ENCODE results near the gene PCDHGA8.
"Not testable (repeated sequence)": the region's sequence is repeated elsewhere in the genome, so short reads cannot be mapped to it uniquely, and the experiment has no call there.

The PCDHGA8 gene

DNA sequence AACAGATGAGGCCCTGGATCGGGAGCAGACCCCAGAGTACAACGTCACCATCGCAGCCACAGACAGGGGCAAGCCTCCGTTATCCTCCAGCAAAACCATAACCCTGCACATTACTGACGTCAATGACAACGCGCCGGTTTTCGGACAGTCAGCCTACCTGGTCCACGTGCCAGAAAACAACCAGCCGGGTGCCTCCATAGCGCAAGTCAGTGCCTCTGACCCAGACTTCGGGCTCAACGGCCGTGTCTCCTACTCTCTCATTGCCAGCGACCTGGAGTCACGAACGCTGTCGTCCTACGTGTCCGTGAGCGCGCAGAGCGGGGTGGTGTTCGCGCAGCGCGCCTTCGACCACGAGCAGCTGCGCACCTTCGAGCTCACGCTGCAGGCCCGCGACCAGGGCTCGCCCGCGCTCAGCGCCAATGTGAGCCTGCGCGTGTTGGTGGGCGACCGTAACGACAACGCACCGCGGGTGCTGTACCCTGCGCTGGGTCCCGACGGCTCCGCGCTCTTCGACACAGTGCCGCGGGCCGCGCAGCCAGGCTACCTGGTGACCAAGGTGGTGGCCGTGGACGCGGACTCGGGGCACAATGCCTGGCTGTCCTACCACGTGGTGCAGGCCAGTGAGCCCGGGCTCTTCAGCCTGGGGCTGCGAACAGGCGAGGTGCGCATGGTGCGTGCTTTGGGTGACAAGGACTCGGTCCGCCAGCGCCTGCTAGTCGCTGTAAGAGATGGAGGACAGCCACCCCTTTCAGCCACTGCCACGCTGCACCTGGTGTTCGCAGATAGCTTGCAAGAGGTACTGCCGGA is 26.8 kb downstream of the PCDHGA8 start:
- peak in 1 of 42 donors; percentile 21 for DNase-seq
- intact Hi-C loops (cut with DNase I), result loop anchor here (10.0 kb wide), 1 partner anchor 136 kb away; no protein-coding TSS in a partner anchor

DNA sequence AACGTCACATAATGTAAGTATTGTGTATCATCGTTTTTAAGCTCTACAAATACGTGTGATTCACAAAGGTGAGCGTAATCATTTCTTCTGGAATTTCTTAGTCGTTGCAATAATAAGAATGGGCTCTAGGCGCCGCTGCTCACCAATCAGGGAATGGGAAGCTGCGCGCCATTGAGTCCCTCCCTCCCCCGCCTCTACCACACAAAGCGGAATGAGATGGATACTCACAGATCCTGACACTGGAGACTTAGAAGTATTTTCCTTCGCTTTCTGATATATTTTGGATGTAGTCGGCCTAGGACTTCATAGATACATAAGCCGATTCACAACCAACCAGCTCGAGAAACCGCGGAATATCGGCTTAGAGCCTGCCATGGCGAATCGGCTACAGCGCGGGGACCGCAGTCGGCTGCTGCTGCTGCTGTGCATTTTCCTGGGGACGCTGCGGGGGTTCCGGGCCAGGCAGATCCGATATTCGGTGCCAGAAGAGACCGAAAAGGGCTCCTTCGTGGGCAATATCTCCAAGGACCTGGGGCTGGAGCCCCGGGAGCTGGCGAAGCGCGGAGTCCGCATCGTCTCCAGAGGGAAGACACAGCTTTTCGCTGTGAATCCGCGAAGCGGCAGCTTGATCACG is 28.5 kb downstream of the PCDHGA8 start, which contains the start of gene PCDHGA11:
Gene PCDHGA11, plus strand, starts transcription at position 197 of the 634 bp plus-strand sequence. Its CDS starts 177 bp downstream, at position 374.
- intact Hi-C loops (cut with DNase I), result loop anchor here (10.0 kb wide), 1 partner anchor 104 kb away; no protein-coding TSS in a partner anchor
- DNase-seq, result peak in 4 of 42 donors; percentile 30 to 55 (median 45)

DNA sequence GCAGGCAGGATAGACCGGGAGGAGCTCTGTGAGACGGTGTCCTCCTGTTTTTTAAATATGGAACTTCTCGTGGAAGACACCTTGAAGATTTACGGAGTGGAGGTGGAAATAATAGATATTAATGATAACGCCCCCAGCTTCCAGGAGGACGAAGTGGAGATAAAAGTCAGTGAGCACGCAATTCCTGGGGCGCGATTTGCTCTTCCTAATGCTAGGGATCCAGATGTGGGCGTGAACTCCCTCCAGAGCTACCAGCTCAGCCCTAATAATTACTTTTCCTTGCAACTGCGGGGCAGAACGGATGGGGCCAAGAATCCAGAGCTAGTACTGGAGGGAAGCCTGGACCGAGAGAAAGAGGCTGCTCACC is 29.0 kb downstream of the PCDHGA8 start:
- DNase-seq, result peak in 1 of 42 donors; percentile 13
- intact Hi-C loops (cut with DNase I), result loop anchor here (10.0 kb wide), 1 partner anchor 103 kb away; no protein-coding TSS in a partner anchor

DNA sequence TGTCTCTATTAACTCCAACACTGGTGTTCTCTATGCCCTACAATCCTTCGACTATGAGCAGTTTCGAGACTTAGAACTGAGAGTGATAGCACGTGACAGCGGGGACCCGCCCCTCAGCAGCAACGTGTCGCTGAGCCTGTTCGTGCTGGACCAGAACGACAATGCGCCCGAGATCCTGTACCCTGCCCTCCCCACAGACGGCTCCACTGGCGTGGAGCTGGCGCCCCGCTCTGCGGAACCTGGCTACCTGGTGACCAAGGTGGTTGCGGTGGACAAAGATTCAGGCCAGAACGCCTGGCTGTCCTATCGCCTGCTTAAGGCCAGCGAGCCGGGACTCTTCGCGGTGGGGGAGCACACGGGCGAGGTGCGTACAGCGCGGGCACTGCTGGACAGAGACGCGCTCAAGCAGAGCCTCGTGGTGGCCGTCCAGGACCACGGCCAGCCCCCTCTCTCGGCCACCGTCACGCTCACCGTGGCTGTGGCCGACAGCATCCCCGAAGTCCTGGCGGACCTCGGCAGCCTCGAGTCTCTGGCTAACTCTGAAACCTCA is 30.4 kb downstream of the PCDHGA8 start:
- intact Hi-C loops (cut with DNase I), result loop anchor here (10.0 kb wide), 1 partner anchor 102 kb away; no protein-coding TSS in a partner anchor

DNA sequence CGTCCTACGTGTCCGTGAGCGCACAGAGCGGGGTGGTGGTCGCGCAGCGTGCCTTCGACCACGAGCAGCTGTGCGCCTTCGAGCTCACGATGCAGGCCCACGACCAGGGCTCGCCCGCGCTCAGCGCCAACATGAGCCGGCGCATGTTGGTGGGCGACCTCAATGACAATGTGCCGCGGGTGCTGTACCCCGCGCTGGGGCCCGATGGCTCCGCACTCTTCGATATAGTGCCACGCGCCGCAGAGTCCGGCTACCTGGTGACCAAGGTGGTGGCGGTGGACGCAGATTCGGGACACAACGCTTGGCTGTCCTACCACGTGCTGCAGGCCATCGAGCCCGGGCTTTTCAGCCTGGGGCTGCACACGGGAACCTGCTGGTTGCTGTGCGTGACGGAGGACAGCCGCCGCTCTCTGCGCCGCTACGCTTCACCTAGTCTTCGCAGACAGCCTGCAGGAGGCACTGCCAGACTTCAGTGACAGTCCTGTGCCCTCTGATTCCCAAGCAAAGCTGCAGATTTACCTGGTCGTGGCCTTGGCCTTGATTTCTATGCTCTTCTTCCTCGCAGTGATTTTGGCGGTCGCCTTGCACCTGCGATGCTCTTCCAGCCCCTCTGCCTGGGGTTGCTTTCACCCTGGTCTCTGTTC is 35.5 kb downstream of the PCDHGA8 start:
- intact Hi-C loops (cut with DNase I), result loop anchor here (10.0 kb wide), 1 partner anchor 97 kb away; no protein-coding TSS in a partner anchor
- DNase-seq, result no peak

More for the DNA sequence above, 30.4 kb downstream of the PCDHGA8 start:
- peak in 1 of 42 donors; percentile 15 for DNase-seq

DNA sequence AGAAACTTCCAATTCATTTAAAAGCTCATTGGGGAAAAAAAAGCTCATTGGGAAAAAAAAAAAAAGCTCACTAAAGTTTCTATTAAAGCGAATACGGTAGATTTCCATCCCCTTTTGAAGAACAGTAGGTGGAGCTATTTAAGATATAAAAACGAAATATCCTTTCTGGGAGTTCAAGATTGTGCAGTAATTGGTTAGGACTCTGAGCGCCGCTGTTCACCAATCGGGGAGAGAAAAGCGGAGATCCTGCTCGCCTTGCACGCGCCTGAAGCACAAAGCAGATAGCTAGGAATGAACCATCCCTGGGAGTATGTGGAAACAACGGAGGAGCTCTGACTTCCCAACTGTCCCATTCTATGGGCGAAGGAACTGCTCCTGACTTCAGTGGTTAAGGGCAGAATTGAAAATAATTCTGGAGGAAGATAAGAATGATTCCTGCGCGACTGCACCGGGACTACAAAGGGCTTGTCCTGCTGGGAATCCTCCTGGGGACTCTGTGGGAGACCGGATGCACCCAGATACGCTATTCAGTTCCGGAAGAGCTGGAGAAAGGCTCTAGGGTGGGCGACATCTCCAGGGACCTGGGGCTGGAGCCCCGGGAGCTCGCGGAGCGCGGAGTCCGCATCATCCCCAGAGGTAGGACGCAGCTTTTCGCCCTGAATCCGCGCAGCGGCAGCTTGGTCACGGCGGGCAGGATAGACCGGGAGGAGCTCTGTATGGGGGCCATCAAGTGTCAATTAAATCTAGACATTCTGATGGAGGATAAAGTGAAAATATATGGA is 38.1 kb downstream of the PCDHGA8 start, which contains the start of gene PCDHGA12:
Gene PCDHGA12, plus strand, starts transcription at position 176 of the 782 bp plus-strand sequence. Its CDS starts 253 bp downstream, at position 429.
- DNase-seq, result peak in 25 of 42 donors; percentile 15 to 70 (median 39)
- intact Hi-C loops (cut with DNase I), result no loop called here

DNA sequence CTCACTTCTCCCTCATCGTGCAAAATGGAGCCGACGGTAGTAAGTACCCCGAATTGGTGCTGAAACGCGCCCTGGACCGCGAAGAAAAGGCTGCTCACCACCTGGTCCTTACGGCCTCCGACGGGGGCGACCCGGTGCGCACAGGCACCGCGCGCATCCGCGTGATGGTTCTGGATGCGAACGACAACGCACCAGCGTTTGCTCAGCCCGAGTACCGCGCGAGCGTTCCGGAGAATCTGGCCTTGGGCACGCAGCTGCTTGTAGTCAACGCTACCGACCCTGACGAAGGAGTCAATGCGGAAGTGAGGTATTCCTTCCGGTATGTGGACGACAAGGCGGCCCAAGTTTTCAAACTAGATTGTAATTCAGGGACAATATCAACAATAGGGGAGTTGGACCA is 38.9 kb downstream of the PCDHGA8 start:
- no peak for DNase-seq
- intact Hi-C loops (cut with DNase I), result no loop called here

DNA sequence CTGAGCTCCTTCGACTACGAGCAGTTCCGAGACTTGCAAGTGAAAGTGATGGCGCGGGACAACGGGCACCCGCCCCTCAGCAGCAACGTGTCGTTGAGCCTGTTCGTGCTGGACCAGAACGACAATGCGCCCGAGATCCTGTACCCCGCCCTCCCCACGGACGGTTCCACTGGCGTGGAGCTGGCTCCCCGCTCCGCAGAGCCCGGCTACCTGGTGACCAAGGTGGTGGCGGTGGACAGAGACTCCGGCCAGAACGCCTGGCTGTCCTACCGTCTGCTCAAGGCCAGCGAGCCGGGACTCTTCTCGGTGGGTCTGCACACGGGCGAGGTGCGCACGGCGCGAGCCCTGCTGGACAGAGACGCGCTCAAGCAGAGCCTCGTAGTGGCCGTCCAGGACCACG is 39.9 kb downstream of the PCDHGA8 start:
- DNase-seq; intact Hi-C loops (cut with DNase I): not testable (repeated sequence)

DNA sequence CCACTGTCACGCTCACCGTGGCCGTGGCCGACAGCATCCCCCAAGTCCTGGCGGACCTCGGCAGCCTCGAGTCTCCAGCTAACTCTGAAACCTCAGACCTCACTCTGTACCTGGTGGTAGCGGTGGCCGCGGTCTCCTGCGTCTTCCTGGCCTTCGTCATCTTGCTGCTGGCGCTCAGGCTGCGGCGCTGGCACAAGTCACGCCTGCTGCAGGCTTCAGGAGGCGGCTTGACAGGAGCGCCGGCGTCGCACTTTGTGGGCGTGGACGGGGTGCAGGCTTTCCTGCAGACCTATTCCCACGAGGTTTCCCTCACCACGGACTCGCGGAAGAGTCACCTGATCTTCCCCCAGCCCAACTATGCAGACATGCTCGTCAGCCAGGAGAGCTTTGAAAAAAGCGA is 40.3 kb downstream of the PCDHGA8 start:
- DNase-seq; intact Hi-C loops (cut with DNase I): not testable (repeated sequence)

DNA sequence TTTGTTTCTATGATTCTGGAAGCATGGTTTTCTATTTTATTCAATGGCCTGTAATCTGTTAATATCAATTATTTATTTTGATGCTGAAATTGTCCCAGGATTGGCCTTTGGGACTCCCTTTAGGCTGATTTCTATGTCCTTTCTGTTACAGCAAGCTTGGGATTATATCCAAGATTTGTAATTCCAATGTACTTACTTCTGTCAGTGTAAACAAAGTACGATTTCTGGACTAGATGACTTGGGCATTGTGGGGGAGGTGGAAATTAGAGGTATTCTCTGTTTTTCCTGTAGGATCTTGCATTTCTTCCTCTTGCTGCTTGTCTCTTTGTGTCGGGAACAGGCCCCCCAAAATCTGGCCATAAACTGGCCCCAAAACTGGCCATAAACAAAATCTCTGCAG is 41.6 kb downstream of the PCDHGA8 start:
- DNase-seq, result no peak
- intact Hi-C loops (cut with DNase I), result no loop called here

DNA sequence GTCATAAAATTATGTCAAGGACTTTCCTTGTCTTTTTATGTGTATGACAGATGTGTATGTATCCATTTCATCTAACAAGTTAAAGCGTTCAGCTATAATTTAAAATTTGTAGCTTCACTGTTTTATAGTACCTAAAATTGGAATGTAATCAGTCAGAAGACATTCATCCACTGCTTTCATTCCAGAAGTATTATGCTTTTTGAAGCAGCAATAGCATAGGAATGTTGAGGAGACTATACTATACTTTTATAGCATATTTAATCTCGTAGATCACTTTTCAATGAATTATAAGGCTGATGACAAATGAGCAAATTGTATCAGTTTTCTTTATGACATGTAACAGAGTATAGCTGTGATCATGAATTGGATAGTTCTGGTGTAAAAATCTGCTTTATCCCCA is 44.8 kb downstream of the PCDHGA8 start:
- no peak for DNase-seq
- intact Hi-C loops (cut with DNase I), result no loop called here

DNA sequence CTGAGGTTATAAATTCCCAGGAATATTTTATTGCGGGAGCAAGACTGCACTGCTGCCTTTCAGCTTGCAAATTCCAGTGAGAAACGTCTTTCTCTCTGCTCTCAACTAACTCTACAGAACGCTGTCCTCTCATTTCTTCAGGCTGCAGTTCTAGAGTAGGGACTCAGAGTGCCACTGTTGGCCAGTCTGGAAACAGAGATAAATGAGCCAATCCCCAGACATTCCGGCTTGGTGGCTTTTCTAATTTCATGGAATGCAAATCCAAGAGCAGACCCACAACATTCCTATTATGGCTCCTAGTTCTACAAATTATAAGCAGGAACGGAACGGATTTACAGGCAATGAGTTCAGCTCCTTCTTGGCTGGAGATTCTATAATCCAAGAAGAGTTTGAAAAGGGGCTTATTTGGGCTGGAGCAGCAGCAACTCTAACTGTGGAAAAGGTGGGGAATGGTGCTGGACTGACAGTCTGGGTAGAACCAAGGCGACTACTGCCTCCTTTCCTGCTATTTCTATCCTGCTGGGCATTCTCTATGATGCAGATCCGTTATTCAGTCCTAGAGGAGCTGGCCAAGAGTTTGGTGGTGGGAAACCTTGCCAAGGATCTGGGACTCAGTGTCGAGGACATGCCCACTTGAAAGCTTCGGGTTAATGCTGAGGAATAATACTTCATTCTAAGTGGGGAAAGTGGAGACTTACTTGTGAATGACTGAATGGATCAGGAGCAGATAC is 47.1 kb downstream of the PCDHGA8 start:
- no peak for DNase-seq
- intact Hi-C loops (cut with DNase I), result no loop called here

DNA sequence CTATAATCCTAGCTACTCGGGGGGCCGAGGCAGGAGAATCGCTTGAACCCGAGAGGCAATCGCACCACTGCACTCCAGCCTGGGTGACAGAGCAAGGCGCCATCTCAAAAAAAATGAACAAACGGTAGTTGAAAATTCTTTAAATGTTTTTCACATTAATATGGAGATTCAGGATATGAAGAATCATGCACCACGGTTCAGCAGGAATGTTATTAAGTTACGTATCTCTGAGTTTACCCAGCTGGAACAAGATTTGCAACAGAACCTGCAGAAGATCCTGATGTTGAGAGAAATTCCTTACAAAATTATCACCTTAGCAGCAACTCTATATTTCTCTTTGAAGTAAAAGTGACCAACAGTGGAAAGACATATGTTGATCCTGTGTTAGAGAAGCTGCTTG is 47.9 kb downstream of the PCDHGA8 start:
- no peak for DNase-seq
- intact Hi-C loops (cut with DNase I), result no loop called here

DNA sequence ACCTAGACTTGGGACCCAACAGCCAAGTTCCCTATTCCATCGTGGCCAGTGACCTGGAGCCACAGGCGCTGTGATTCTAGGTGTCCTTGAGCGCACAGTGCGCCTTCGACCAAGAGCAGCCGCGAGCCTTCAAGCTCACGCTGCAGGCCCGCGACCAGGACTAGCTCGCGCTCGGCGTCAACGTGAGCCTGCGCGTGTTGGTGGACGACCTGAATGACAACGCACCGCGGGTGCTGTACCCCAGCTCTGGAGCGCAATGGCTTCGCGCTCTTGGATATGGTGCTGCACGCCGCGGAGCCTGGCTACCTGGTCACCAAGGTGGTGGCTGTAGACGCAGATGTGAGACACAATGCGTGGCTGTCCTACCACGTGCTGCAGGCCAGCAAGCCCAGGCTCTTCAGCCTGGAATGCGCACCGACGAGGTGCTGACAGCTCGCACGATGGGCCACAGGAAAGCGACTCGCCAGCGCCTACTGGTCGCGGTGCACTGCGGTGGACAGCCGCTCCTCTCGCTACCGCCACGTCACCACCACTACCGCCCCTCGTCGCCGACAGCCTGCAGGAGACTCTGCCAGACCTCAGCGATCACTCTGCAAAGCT is 49.2 kb downstream of the PCDHGA8 start:
- intact Hi-C loops (cut with DNase I), result no loop called here

More for the DNA sequence above, 49.2 kb downstream of the PCDHGA8 start:
- no peak for DNase-seq

Measured in head of caudate nucleus (tissue), 42 donors.